ENCODE measurements around the gene VPS51. TPM values are rescaled to one million over a fixed set of nuclear protein-coding genes. Genes with fewer than 3 reads are reported as not detected.

The VPS51 gene
- total and polyA plus RNA-seq, 2 of the 13 experiments (the other 11 are each of a cell fraction or from before 2014, with no cell fraction given) = 76.3 to 90.6 TPM

DNA sequence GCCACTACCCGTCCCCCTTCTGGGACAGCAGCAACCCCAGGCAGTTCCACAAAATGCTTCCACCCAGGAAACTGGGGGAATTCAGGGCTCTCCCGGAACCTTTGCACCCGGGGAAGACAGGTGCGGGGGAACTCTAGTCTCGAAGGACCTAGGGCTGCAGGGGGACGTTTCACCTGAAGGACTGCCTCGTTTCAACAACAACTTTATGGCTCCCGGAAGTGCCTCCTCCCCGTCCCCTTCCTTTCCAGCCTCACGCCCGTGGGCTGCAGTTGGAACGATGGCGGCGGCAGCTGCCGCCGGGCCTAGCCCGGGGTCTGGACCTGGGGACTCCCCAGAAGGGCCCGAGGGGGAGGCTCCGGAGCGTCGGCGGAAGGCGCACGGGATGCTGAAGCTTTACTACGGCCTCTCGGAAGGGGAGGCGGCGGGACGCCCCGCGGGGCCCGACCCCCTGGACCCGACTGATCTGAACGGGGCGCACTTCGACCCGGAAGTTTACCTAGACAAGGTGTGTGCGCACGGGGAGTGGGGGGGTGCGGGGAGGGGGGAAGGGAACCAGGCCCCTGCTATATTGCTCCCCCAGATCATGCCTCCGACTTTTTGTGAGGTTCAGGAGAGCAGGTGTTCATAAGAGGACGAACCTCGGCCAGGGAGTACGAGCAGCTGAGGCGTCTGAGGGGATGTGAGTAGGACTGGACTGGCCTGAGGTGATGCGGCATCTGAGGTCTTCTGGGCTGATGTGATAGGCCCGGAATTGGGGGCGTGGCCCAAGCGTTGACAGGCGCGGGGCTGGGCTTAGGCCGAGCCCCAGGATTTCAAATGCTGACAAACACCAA lies at the start of gene VPS51 (continued):
- TF ChIP-seq HNF4A (CRISPR knock-in tag; IDR thresholded peaks at IDR 0.05) (peak; percentile 73), ZNF430 (CRISPR knock-in tag; IDR thresholded peaks at IDR 0.05) (peak; percentile 73; the same call in 1 of the 2 replicates), SATB2 (CRISPR knock-in tag; IDR thresholded peaks at IDR 0.05) (no peak), ZNF34 (CRISPR knock-in tag; IDR thresholded peaks at IDR 0.05; ENCODE audit: borderline replicate concordance) (no peak; the same call in 1 of the 2 replicates), KAT8 (CRISPR knock-in tag; IDR thresholded peaks at IDR 0.05) (peak; percentile 99), AGO2 (optimal IDR thresholded peaks at IDR 0.05; ENCODE audit: low read depth, low read length) (peak; percentile 90), JARID2 (CRISPR knock-in tag; IDR thresholded peaks at IDR 0.05; ENCODE audit: insufficient replicate concordance) (no peak), ZNF672 (CRISPR knock-in tag; IDR thresholded peaks at IDR 0.05) (no peak), CBFB (CRISPR knock-in tag; IDR thresholded peaks at IDR 0.05) (no peak; the same call in 1 of the 2 replicates), TCF7L2 (IDR thresholded peaks at IDR 0.05; ENCODE audit: low read depth, low read length) (no peak), NKX3-1 (CRISPR knock-in tag; IDR thresholded peaks at IDR 0.05) (peak; percentile 65), ZNF569 (CRISPR knock-in tag; IDR thresholded peaks at IDR 0.05; ENCODE audit: borderline replicate concordance) (no peak), ZFP36L2 (CRISPR knock-in tag; IDR thresholded peaks at IDR 0.05) (no peak), ZNF747 (CRISPR knock-in tag; IDR thresholded peaks at IDR 0.05; ENCODE audit: borderline replicate concordance) (peak; percentile 95)
- TF ChIP-seq, protein P1, sequence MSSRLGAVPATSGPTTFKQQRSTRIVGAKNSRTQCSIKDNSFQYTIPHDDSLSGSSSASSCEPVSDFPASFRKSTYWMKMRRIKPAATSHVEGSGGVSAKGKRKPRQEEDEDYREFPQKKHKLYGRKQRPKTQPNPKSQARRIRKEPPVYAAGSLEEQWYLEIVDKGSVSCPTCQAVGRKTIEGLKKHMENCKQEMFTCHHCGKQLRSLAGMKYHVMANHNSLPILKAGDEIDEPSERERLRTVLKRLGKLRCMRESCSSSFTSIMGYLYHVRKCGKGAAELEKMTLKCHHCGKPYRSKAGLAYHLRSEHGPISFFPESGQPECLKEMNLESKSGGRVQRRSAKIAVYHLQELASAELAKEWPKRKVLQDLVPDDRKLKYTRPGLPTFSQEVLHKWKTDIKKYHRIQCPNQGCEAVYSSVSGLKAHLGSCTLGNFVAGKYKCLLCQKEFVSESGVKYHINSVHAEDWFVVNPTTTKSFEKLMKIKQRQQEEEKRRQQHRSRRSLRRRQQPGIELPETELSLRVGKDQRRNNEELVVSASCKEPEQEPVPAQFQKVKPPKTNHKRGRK (CRISPR knock-in tag; IDR thresholded peaks at IDR 0.05) = no peak
- TF ChIP-seq, protein P2, sequence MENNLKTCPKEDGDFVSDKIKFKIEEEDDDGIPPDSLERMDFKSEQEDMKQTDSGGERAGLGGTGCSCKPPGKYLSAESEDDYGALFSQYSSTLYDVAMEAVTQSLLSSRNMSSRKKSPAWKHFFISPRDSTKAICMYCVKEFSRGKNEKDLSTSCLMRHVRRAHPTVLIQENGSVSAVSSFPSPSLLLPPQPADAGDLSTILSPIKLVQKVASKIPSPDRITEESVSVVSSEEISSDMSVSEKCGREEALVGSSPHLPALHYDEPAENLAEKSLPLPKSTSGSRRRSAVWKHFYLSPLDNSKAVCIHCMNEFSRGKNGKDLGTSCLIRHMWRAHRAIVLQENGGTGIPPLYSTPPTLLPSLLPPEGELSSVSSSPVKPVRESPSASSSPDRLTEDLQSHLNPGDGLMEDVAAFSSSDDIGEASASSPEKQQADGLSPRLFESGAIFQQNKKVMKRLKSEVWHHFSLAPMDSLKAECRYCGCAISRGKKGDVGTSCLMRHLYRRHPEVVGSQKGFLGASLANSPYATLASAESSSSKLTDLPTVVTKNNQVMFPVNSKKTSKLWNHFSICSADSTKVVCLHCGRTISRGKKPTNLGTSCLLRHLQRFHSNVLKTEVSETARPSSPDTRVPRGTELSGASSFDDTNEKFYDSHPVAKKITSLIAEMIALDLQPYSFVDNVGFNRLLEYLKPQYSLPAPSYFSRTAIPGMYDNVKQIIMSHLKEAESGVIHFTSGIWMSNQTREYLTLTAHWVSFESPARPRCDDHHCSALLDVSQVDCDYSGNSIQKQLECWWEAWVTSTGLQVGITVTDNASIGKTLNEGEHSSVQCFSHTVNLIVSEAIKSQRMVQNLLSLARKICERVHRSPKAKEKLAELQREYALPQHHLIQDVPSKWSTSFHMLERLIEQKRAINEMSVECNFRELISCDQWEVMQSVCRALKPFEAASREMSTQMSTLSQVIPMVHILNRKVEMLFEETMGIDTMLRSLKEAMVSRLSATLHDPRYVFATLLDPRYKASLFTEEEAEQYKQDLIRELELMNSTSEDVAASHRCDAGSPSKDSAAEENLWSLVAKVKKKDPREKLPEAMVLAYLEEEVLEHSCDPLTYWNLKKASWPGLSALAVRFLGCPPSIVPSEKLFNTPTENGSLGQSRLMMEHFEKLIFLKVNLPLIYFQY (CRISPR knock-in tag; IDR thresholded peaks at IDR 0.05; ENCODE audit: borderline replicate concordance) = peak; percentile 63
- TF ChIP-seq, protein P3, sequence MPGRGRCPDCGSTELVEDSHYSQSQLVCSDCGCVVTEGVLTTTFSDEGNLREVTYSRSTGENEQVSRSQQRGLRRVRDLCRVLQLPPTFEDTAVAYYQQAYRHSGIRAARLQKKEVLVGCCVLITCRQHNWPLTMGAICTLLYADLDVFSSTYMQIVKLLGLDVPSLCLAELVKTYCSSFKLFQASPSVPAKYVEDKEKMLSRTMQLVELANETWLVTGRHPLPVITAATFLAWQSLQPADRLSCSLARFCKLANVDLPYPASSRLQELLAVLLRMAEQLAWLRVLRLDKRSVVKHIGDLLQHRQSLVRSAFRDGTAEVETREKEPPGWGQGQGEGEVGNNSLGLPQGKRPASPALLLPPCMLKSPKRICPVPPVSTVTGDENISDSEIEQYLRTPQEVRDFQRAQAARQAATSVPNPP (CRISPR knock-in tag; IDR thresholded peaks at IDR 0.05) = no peak
- TF ChIP-seq, protein P4, sequence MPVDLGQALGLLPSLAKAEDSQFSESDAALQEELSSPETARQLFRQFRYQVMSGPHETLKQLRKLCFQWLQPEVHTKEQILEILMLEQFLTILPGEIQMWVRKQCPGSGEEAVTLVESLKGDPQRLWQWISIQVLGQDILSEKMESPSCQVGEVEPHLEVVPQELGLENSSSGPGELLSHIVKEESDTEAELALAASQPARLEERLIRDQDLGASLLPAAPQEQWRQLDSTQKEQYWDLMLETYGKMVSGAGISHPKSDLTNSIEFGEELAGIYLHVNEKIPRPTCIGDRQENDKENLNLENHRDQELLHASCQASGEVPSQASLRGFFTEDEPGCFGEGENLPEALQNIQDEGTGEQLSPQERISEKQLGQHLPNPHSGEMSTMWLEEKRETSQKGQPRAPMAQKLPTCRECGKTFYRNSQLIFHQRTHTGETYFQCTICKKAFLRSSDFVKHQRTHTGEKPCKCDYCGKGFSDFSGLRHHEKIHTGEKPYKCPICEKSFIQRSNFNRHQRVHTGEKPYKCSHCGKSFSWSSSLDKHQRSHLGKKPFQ (CRISPR knock-in tag; IDR thresholded peaks at IDR 0.05; ENCODE audit: insufficient replicate concordance) = no peak
